IPS DF 6.9 (cell line): ENCODE measurements around the gene CCNK.

Experiments
- DNase-seq: peaks from one replicate; pipeline ENCODE4 v3.0.0-alpha.2; 2013; ENCODE audit warnings: low read depth, low spot score
- H3K27ac ChIP-seq: one replicate; pipeline ENCODE4 v1.5.1; 2013; ENCODE audit warnings: low read length, control low read depth
- H3K27me3 ChIP-seq: 2 replicates; pipeline ENCODE4 v1.6.1; 2013; ENCODE audit warnings: mild to moderate bottlenecking, low read length; ENCODE audit not compliant: control insufficient read depth, insufficient read depth
- H3K36me3 ChIP-seq: 2 replicates; pipeline ENCODE4 v1.6.1; 2013; ENCODE audit warnings: low read length; ENCODE audit not compliant: control insufficient read depth, insufficient read depth
- H3K4me1 ChIP-seq: 2 replicates; pipeline ENCODE4 v1.6.1; 2013; ENCODE audit warnings: low read length; ENCODE audit not compliant: control insufficient read depth, insufficient read depth
- H3K4me3 ChIP-seq: 2 replicates; pipeline ENCODE4 v1.5.1; 2013; ENCODE audit warnings: mild to moderate bottlenecking, low read length
- H3K9me3 ChIP-seq: 2 replicates; pipeline ENCODE4 v1.6.1; 2013; ENCODE audit warnings: low read length, inconsistent platforms; ENCODE audit not compliant: control insufficient read depth, insufficient read depth
- WGBS: extraction: QIAGEN DNeasy Blood & Tissue Kit; methylation state at CpG from one replicate; pipeline ENCODE4 v1.1.7; 2013; ENCODE audit warnings: mixed read lengths, missing lambda C conversion rate; ENCODE audit not compliant: insufficient read length, insufficient coverage; 5-methylcytosine and 5-hydroxymethylcytosine counted together

The CCNK gene

GRCh38 chr14:99505089-99505488, 23.9 kb downstream of the CCNK start:
- DNase-seq = no peak
- Histone ChIP-seq H3K9me3 (no peaks in the 10 kb centered on the region), H3K4me1 (peaks cover 2% of the 10 kb centered on the region), H3K27ac (no peak overlapping the region), H3K27me3 (no peaks in the 10 kb centered on the region), H3K4me3 (no peak overlapping the region), H3K36me3 (peaks cover 28% of the 10 kb centered on the region)
- WGBS = no CpG with 5 or more reads among the region's 5 CpGs

DNA sequence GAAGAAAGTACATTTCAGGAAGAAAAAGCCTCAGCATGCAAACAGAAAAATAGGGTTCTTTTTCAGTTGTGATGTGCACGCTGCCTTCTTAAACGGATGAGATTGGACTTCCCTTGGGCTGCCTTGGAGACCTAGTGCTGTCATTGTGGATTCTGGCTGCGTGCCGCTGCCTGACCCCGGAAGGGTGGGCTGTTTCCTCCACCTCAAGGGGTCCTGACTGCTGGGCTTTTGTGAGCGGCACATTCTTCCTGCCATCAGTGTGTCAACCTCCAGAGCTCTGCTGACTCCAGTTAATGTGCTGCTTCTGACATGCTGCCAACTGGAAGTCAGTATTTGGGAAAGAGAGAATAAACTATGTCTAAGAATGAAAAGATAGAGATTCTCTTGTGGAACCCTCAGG, 25.1 kb downstream of the CCNK start:
- DNase-seq = no peak
- peaks cover 28% of the 10 kb centered on the region for H3K36me3 ChIP-seq
- H3K4me3 ChIP-seq = no peak overlapping the region
- H3K27ac ChIP-seq = no peak overlapping the region
- WGBS = no CpG with 5 or more reads among the region's 6 CpGs
- no peaks in the 10 kb centered on the region for H3K27me3 ChIP-seq
- H3K4me1 ChIP-seq = peaks cover 2% of the 10 kb centered on the region
- no peaks in the 10 kb centered on the region for H3K9me3 ChIP-seq

DNA sequence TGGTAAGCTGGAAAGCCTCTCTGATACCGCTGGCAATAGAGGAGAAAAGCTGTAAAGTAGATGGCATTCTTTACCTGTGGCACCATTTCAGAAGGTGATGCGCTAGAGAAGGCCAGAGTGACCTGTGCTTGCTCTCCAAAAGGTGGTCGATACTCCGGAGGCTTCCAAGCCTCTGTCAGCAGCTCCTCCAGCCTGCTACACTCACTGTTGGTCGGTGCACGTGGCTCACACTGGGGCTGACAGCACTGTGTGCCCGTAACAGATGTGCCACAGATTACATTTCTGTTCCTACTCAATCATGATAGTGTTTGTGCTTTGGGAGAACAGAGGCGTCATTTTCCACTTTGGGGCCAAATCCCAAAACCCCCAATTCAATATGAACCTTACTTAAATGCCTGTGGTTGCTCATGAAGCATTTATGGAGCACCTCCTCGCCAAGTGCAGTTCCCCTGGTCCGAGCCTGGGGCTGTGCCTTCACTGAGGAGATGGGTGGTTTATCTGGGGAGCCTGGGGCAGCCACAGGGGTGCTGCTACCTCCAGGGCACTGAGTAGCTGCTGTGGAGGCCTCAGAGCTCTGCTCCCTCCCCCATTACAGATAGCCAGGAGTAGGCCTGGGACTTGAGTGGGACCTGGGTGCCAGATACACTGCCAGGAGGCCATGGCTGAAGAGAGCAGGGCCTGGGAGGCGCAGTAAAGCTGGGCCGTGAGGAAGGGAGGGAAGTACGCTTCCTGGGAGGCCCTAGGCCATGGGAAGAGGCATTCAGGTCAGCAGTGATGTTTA, 26.8 kb downstream of the CCNK start:
- WGBS = no CpG with 5 or more reads among the region's 13 CpGs
- Histone ChIP-seq H3K4me3 (no peak overlapping the region), H3K9me3 (no peaks in the 10 kb centered on the region), H3K27ac (no peak overlapping the region), H3K36me3 (peaks cover 28% of the 10 kb centered on the region), H3K4me1 (peaks cover 2% of the 10 kb centered on the region), H3K27me3 (no peaks in the 10 kb centered on the region)
- DNase-seq = no peak

- DNase-seq = no peak
- Histone ChIP-seq H3K27ac (no peak overlapping the region), H3K4me1 (peaks cover 2% of the 10 kb centered on the region), H3K9me3 (no peaks in the 10 kb centered on the region), H3K36me3 (peaks cover 28% of the 10 kb centered on the region), H3K4me3 (no peak overlapping the region), H3K27me3 (no peaks in the 10 kb centered on the region)
- no CpG with 5 or more reads among the region's 23 CpGs for WGBS
Measured at GRCh38 chr14:99508896-99509629, 27.9 kb downstream of the CCNK start.

DNA sequence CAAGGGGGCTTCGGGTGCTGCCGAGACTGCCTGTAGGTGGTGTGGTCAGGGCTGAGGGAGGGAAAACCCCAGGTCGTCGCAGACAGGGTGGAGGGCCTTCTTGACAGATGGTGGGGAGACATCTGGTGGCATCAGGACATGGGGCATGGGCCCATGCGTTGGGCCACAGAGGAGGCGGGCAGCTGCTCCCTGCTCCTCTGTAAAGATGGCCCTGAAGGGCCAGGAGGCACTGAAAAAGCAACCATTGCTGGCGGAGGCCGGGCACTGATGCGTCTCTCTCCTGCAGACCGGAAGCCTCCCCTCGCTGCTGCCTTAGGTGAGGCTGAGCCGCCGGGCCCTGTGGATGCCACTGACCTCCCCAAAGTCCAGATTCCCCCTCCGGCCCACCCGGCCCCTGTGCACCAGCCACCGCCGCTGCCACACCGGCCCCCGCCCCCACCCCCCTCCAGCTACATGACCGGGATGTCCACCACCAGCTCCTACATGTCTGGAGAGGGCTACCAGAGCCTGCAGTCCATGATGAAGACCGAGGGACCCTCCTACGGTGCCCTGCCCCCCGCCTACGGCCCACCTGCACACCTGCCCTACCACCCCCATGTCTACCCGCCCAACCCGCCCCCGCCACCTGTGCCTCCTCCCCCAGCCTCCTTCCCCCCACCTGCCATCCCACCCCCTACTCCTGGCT, 28.8 kb downstream of the CCNK start:
- H3K9me3 ChIP-seq = no peaks in the 10 kb centered on the region
- H3K4me3 ChIP-seq = no peak overlapping the region
- no peak overlapping the region for H3K27ac ChIP-seq
- WGBS = no CpG with 5 or more reads among the region's 27 CpGs
- DNase-seq = no peak
- H3K4me1 ChIP-seq = peaks cover 2% of the 10 kb centered on the region
- H3K27me3 ChIP-seq = no peaks in the 10 kb centered on the region
- peaks cover 30% of the 10 kb centered on the region for H3K36me3 ChIP-seq

- H3K27ac ChIP-seq = no peak overlapping the region
- H3K36me3 ChIP-seq = peaks cover 30% of the 10 kb centered on the region
- H3K4me1 ChIP-seq = peaks cover 2% of the 10 kb centered on the region
- no peak for DNase-seq
- WGBS = no CpG with 5 or more reads among the region's 15 CpGs
- no peaks in the 10 kb centered on the region for H3K9me3 ChIP-seq
- H3K4me3 ChIP-seq = no peak overlapping the region
- no peaks in the 10 kb centered on the region for H3K27me3 ChIP-seq
Measured at GRCh38 chr14:99510556-99511139, 29.4 kb downstream of the CCNK start.

GRCh38 chr14:99511421-99512109, 30.4 kb downstream of the CCNK start:
- H3K4me1 ChIP-seq = peaks cover 2% of the 10 kb centered on the region
- H3K27ac ChIP-seq = no peak overlapping the region
- H3K27me3 ChIP-seq = no peaks in the 10 kb centered on the region
- H3K4me3 ChIP-seq = no peak overlapping the region
- no peaks in the 10 kb centered on the region for H3K9me3 ChIP-seq
- H3K36me3 ChIP-seq = peaks cover 26% of the 10 kb centered on the region
- DNase-seq = no peak
- WGBS = no CpG with 5 or more reads among the region's 12 CpGs

GRCh38 chr14:99512110-99512449, 30.9 kb downstream of the CCNK start:
- DNase-seq = no peak
- H3K9me3 ChIP-seq = no peaks in the 10 kb centered on the region
- H3K27me3 ChIP-seq = no peaks in the 10 kb centered on the region
- no peak overlapping the region for H3K4me3 ChIP-seq
- no peak overlapping the region for H3K27ac ChIP-seq
- H3K36me3 ChIP-seq = peaks cover 24% of the 10 kb centered on the region
- WGBS = no CpG with 5 or more reads among the region's 10 CpGs
- peaks cover 2% of the 10 kb centered on the region for H3K4me1 ChIP-seq

DNA sequence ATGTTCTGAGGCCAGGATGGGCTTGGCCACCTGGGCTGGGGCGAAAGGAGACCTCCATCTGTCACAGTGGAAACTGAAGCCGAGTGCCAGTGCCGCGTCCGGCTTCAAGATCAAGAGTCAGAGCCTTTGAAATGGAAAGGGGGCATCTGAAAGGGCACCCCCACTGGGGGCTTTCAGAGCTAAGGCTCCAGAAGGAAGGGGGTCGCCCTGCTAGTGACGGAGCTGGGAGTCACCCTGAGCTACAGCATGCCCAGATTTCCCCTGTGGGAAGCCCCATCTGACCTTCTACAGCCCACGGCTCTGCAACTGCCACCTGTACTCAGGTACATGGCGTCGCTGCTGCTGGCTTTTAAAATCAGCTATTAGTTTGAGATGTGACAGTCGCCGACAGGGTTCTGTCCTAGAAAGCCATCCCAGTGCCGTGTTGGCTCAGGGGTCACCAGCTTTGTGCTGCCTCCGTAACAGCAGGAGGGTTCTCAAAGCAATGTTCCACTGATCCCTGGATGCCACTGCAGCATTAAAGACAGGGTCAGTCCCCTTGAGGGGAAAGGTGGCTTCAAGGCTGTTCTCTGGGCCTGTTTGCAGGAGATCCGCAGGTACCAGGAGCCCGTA, 31.5 kb downstream of the CCNK start:
- WGBS = no CpG with 5 or more reads among the region's 16 CpGs

More for the DNA sequence above, 31.5 kb downstream of the CCNK start:
- Histone ChIP-seq H3K27me3 (no peaks in the 10 kb centered on the region), H3K4me1 (peaks cover 2% of the 10 kb centered on the region), H3K9me3 (no peaks in the 10 kb centered on the region), H3K4me3 (no peak overlapping the region), H3K27ac (no peak overlapping the region), H3K36me3 (peaks cover 20% of the 10 kb centered on the region)
- no peak for DNase-seq
